Right ventricle myocardium inferior (tissue), 1 donor: ENCODE results near the gene CTU2. TPM values are rescaled to one million over a fixed set of nuclear protein-coding genes. Genes with fewer than 3 reads are reported as not detected.
A peak's percentile ranks its signal among the peaks of the same experiment; 100 is the strongest.
"Not testable (repeated sequence)": the region's sequence is repeated elsewhere in the genome, so short reads cannot be mapped to it uniquely, and the experiment has no call there.

Source experiments
- ATAC-seq: fragments of 200-7000 bp; cut with Tn5 transposase; one replicate; pipeline ENCODE4 v1.9.1; 2020; ENCODE audit warnings: mild to moderate bottlenecking, moderate library complexity
- DNase-seq: peaks from one replicate; pipeline ENCODE4 v3.0.0; 2021; ENCODE audit errors: missing footprints
- intact Hi-C: fragments of 100-400 bp; cut with DNase I; formaldehyde crosslinking; loops from one replicate; pipeline ENCODE4 v1.11.0; 2022
- long read RNA-seq: library from polyadenylated mRNA; unstranded; transcript quantifications from one replicate; pipeline ENCODE4 v2.0.0, GENCODE V29; 2021
- total RNA-seq: library from RNA; stranded (reverse); fragmentation: NEBNext Ultra II Directional; extraction: Animal tissue kit (Norgen Biotek cat#: 25700); gene quantifications from one replicate; pipeline ENCODE4 v1.2.1, GENCODE V29; 2021
- donor health status: DM: no; HTN: yes; CAD: no; lungs with severe emphysema.

Gene CTU2
- 13.1 TPM for total RNA-seq
- long read RNA-seq, transcript CTU2-202 (15 exons, 1,751 nt), result major isoform, 9 of 12 reads
- long read RNA-seq, partial matches to known transcripts, result 1 of 12 reads
- long read RNA-seq, other reads (novel, unspliced or antisense), result 2 of 12 reads

DNA sequence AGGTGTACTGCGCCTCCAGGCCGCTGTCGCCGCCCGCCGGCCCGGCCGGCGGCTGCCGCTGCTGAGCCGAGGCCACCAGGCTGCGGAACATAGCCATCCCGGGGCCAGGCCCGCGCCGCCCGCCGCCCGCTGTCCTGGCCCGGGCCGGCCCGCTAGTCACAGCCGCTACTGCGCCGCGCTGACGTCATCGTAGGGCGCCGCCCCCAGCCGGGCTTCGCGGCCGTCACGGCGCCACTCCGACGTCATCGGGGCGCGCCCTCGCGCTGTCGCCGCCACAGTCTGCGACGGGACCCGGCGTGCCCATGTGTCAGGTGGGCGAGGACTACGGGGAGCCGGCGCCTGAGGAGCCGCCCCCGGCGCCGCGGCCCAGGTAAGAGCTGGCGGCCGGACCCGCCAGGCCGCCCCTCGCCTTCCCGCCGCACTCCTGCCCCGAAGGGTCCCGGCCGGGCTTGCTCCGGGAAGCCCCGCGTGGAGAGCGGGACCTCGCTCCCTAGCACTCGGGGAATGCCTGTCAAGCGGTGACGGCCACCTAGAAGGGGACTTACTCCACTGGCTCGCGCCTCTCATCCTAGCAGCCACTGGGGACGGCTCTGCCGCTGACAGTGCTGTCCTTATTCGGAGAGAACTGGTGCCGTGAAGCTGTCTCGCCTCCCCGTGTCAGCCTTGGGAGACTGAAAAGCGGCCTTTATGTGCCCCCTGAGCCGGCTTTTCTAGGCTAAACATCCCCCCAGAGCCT is at the start of gene CTU2, which contains the start of gene RNF166:
Gene CTU2, plus strand, starts transcription at position 275 of the 736 bp plus-strand sequence. Its CDS starts 28 bp downstream, at position 303.
Gene RNF166, minus strand, starts transcription at position 180 of the 736 bp plus-strand sequence. Its CDS starts 83 bp downstream, at position 97.
- intact Hi-C loops, result loop anchor here (5.0 kb wide), 1 partner anchor 109 kb away; no protein-coding TSS in a partner anchor
- ATAC-seq (peak; percentile 94), DNase-seq (peak; percentile 96)

DNA sequence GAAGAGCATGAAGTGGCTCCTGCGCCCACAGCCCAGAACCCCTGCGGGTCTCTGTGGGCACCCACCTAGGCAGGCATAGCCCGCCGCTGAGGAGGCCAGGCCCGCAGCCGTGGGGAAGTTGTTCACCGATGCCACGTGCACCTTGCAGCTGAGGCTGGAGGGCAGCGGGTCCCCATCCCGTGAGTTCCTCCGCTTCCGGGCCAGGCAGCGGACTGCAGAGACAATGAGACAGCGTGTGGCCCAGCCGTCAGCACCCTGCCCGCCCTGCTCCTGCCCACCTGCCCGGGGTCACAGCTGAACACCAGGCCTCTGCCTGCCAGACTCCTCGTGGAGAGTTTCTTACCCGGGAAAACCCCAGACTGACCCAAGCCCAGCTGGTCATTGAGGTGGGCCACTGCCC is 48.9 kb upstream of the CTU2 start:
- intact Hi-C loops, result no loop called here
- ATAC-seq (no peak), DNase-seq (no peak)

DNA sequence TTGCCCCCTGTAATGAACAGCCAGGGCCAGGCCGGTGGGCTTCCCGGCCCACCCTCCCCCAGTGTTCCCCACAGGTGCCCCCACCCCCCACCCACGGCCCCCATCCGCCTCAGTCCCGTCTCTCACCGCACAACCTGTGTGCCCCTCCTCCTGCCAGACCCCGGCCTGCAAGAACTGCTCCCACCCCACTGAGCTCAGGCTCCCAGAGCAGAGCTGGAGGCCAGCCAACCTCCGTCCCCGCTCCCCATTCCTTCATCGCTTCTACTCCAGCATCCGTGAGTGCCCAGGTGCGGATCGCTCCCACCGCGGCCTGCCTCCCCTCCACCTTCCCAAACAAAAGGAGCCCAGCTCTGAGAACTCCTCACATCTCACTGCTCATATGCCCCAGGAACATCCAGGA is 47.6 kb upstream of the CTU2 start:
- no peak for ATAC-seq
- intact Hi-C loops, result no loop called here
- no peak for DNase-seq

DNA sequence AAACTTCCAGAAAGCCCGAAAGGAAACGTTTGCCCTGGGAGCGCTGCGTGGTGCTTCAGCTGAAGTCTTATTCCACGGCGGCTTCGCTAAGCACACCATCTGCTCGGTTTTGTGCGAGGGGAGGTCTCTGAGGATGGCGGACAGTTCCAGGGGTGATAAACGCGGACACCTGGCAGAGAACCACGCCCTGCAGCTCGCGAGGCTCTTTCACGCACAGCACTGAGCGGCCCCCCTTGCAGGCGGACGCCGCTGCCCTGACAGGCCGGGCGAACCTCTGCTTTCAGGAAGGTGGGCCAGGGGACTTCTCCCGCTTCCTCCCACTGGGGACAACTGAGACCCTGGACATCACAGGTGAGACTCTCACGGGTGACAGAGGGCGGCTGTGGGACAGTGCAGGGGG is 47.1 kb upstream of the CTU2 start:
- no peak for ATAC-seq
- intact Hi-C loops, result no loop called here
- DNase-seq, result no peak

DNA sequence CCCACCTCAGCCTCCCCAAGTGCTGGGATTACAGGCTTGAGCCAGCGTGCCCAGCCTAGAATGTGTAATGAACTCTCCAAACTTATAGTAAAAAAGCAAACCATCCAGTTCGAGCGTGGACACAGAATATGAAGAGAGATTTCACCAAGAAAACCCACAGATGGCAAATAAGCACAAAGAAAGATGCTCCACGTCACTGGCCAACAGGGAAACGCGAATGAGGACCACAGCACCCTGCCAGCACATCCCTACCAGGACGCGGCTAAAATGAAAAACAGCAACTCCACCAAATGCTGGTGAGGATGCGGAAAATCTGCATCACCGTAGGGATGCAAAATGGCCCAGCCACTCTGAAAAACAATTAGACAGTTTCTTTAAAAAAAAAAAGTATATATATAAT is 44.8 kb upstream of the CTU2 start:
- intact Hi-C loops, result no loop called here
- ATAC-seq (no peak), DNase-seq (no peak)

DNA sequence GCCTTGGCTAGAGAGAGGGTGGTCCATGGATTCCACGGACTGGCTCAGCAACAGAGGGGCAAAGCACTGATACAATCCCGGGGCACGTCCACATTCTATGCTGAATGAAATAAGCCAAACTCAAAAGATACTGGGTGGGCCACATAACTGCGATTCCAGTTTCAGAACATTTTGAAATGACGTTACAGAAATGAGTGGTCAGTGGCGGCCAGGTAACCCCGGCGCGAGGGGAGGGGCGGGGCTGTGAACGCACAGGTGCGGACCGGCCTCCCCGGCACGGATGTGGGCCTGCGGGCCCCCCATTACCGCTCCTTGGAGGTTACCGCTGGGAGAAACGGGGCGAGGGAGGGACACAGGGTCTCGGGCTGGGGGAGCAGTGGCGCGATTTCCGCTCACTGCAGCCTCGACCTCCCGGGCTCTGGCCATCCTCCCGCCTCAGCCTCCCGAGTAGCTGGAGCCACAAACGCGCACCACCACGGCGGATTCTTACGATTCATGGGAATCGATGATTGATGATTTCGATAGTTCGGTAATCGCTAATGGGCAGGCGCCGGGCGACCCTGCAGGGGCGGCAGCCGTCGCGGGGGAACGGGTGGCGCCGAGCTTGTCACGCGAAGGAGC is 44.0 kb upstream of the CTU2 start:
- intact Hi-C loops, result no loop called here
- ATAC-seq (no peak), DNase-seq (no peak)

DNA sequence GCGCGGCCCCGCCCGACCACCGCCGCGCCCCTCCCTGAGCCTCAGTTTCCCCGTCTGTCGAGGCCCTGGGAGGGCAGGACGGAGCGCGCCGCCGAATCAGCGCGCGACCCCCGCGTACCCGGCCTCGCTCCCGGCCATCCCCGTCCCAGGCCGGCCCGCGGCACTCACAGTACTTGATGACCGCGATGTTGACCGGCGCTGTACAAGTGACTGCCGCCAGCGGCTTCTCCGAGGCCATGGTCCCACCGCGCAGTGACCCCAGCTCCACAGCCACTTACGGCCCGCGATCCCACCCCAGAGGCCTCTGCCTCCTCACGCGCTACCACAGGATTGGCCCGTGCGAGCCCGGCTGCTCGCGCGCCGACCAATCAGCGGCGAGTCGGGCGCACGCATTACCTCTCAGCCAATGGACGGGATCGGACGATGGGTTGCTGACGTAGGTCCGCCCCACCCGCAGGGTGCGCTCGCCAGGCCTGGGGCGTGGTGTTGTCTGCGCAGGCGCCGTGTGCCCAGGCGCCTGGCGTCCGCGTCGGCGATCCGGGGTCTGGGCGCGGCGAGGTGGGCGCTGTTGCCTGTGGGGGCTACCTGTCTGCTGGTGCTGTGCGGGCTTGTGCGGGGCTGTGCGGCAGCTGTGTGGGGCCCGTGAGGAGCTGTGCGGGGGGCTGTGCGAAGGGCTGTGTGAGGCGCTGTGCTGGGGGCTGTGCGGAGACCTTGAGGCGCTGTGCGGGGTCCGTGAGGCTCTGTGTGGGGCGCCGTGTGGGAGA is 43.3 kb upstream of the CTU2 start, which contains the start of gene MVD:
Gene MVD, minus strand, starts transcription at position 249 of the 764 bp plus-strand sequence. Its CDS starts 11 bp downstream, at position 238.
- peak; percentile 99 for ATAC-seq
- intact Hi-C loops, result loop anchor here (1.0 kb wide), 1 partner anchor 93 kb away; the partner anchor contains the start of gene ZC3H18
- DNase-seq, result peak; percentile 98

DNA sequence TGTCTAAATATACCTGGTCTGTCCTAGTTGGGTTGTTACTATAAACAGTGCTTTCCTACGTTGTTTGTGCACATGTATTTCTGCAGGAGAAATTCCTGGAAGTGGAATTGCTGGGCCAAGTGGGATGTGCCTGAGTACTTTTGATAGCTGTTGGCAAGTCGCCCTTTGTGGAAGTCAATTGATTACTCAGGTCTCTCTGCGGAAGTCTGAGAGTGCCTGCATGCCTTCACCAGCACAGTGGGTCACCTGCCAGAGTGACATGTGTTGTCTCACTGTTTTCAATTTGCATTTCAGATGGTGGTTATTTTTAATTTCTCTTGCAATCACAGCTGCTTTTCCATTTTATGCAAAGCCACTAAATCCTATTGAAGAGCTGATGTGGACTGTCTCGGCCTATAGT is 41.2 kb upstream of the CTU2 start:
- ATAC-seq (no peak), DNase-seq (no peak)
- intact Hi-C loops, result no loop called here

DNA sequence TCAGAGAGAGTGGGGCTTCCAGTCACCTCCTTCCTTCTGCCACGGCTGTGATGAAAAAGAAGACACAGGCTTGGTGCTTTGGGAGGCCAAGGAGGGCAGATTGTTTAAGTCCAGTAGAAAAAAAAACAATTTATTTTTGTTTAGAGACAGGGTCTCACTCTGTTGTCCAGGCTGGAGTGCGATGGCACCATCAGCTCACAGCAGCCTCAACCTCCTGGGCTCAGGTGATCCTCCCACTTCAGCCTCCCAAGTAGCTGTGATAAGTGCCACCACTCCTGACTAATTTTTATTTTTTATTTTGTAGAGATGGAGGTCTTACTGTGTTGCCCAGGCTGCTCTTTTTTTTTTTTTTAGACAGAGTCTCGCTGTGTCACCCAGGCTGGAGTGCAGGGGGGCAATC is 40.7 kb upstream of the CTU2 start:
- intact Hi-C loops, result no loop called here
- no peak for ATAC-seq

DNA sequence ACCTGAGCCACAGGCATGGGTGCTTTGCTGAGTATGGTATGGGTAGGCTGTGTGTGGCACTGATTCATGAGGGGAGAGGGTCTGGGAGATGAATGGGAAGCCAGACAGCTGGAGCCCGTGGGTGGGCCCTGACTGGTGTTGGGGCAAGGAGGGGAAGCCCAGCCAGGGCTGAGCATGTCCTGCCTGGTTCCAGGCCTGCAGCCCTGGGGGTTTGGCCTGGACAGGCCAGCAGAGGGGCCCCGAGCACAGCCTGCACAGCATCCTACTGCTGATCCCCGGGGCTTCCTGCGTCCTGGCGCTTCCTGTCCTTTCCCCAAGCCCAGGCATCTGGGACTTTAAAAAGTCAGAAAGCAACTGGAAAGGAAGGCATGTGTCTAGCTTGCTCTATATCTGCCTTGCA is 38.8 kb upstream of the CTU2 start:
- DNase-seq, result no peak
- intact Hi-C loops, result no loop called here
- no peak for ATAC-seq

More for the DNA sequence above, 40.7 kb upstream of the CTU2 start:
- DNase-seq, result no peak

DNA sequence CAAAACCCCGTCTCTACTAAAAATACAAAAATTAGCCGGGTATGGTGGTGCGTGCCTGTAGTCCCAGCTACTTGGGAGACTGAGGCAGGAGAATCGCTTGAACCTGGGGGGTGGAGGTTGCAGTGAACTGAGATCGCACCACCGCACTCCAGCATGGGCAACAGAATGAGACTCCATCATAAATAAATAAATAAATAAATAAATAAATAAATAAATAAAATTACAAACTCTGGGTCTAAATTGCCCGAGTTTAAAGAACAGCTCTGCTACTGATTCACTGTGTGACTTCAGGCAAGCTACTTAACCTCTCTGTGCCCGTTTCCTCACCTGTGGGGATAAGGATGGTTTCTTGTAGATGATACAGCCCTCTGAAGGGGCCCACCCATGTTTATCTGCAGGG is 36.8 kb upstream of the CTU2 start:
- ATAC-seq, intact Hi-C loops: not testable (repeated sequence)

DNA sequence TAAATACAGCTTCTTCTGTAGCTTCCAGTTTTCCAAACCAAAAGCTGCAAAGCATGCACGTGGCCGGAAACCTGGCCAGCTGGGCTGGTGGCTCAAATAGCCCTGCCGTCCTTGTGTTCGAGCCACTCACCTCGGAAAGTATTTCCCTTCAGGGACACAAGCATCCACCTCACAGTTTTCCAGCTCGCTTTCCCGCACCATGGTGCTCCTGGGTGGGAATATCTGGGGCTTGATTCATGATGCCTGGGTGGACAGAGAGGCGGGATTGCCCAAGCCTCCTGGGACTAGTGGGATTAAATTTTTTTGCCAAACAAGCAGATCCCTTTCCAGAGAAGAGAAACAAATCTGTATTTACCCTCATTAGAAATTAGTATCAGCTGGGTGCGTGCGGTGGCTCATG is 36.3 kb upstream of the CTU2 start:
- ATAC-seq, result no peak
- intact Hi-C loops, result no loop called here
- no peak for DNase-seq

More for the DNA sequence above, 36.8 kb upstream of the CTU2 start:
- DNase-seq, result not testable (repeated sequence)

DNA sequence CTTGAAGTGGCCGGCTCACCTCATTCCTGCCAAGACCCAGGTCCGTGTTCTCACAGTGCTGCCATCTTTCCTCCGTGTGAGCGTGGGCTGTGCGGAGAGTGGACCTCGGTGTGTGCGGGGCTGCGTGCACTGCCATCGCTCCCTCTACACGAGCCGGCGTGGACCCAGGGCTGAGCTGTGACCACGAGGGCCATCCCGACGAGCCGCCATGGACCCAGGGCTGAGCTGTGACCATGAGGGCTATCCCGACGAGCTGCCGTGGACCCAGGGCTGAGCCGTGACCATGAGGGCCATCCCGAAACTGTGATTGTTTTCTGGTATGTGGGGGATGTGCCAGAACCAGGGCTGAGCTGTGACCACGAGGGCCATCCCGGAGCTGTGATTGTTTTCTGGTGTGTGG is 34.5 kb upstream of the CTU2 start:
- no peak for DNase-seq
- intact Hi-C loops, result no loop called here

DNA sequence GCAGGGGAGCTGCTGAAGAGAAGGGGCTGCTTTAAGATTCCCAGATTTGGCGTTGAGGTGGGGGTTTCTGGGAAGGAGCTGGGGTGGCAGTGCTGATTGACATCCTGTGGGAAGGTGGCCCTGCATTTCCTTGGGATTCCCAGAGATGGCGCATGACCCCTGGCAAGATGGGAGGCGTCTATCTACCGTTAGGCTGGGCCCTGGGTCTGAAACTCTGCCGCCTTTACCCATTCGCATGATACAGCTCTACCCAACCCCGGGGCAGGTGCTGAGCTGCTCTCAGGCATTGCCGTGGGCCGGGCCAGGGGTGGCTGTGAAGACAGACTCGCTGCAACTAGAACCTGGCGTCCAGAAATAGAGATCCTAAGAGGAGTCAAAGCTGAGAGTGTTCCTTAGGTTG is 33.5 kb upstream of the CTU2 start:
- DNase-seq, result no peak
- intact Hi-C loops, result no loop called here
- ATAC-seq, result peak; percentile 21

More for the DNA sequence above, 34.5 kb upstream of the CTU2 start:
- ATAC-seq, result no peak

DNA sequence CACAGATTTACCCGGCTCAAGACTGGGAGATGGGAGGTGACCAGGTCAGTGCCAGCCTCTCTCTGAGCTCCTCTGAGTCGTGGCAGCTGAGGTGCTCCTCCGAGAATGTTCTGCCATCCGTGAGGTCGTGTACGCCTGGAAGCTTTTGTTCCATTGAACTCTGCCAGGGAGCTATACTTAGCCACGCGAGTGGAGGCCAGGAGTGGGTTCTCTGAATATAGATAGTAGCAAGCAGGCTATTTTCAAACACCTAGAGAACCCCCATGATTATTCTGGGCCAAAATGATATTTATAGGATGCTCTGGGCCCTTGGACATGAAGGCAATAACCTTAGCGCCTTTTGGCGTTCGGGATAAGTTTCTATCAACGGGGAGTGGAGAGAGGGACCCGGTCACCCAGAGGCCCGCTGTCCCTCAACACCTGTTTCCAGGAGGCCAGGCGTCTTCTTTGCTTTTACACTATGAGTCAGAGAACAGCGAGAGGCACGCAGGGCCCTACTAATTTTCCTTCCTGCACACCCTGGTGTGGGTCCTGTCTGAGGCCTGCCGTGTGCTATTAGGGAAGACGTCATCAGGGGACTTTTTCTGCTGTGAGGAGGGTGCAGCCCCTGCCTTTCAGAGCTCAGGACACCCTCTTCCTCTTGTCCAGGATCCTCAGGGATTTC is 32.5 kb upstream of the CTU2 start:
- intact Hi-C loops, result no loop called here
- no peak for DNase-seq

DNA sequence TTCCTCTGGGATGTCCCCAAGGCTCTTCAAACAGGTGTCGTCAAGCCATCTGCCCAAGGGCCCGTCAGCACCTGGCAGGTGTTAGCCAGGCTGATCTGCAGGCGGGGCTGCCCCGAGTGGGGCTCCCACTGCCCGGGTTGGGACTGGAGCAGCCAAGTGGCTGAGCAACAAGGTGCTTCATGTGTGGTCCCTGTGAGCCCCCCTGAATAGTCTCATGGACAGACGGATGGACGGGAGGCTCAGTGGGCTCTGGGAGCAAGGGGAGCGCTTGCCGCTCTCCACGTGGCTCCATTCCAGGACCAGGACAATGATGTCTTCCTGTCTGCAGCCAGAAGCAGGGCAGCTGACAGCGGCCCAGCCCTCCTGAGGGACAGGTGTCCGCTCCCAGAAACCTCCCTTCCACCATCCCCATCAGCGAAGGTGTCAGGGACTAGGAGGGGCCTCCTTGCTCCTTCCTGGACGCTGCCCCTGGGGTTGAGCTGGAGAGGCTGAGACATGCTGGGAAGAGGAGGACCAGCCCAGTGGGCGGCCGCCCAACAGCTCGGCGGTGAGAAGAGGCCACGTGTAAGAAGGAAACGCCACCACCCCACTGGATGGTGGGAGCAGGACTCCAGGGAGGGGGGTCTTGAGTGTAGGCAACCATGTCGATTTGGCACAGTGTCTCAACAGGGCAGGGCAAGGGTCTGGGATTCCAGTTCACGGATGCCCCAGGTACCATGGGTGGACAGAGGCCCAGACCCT is 29.6 kb upstream of the CTU2 start:
- DNase-seq (no peak), ATAC-seq (no peak)
- intact Hi-C loops, result no loop called here

More for the DNA sequence above, 32.5 kb upstream of the CTU2 start:
- peak; percentile 88 for ATAC-seq

DNA sequence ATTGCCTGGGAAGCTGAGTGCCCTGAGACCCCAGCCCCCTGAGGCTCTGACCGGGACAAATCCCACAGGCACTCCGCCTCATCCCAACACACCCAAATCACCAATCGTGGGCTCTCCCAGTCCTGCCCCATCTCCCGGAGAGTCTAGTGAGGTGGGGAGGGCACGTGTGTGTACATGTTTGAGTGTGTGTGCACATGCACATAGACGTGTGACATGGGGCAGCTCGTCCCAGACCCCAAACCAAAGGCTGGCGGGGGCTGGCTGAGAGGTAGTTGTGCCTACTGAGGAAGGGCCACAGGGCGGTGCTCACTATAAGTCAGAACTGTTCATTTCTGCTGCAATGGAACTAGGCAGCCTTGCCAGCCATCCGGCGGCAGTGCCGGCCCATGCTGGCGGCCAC is 28.6 kb upstream of the CTU2 start:
- intact Hi-C loops, result no loop called here
- no peak for ATAC-seq
- no peak for DNase-seq
